Fibroblast of mammary gland (primary cell): ENCODE data around the gene PLEKHF1.
A peak's percentile ranks its signal among the peaks of the same experiment; 100 is the strongest.

Experiments used
- DNase-seq: peaks from one replicate; pipeline ENCODE4 v3.0.0-alpha.2; 2010; ENCODE audit warnings: low read depth
- H3K4me3 ChIP-seq: 2 replicates; pipeline ENCODE4 v1.5.1; 2011; ENCODE audit warnings: low read depth, mild to moderate bottlenecking, low read length, moderate library complexity; ENCODE audit not compliant: control insufficient read depth
- CTCF ChIP-seq: conservative IDR thresholded peaks from 2 replicates; pipeline ENCODE4 v1.5.1; 2011; ENCODE audit warnings: low read depth, low read length, inconsistent platforms; ENCODE audit not compliant: control insufficient read depth, insufficient read depth

PLEKHF1 gene

GRCh38 chr19:29695765-29696564, 30.7 kb downstream of the PLEKHF1 start:
- H3K4me3 ChIP-seq = no peak overlapping the region
- no peak for DNase-seq
- no peak for TF ChIP-seq CTCF

GRCh38 chr19:29696565-29696846, 31.2 kb downstream of the PLEKHF1 start:
- DNase-seq = no peak
- TF ChIP-seq CTCF = no peak
- no peak overlapping the region for H3K4me3 ChIP-seq

- no peak for DNase-seq
- H3K4me3 ChIP-seq = no peak overlapping the region
- TF ChIP-seq CTCF = no peak
Measured at GRCh38 chr19:29697523-29698261, 32.4 kb downstream of the PLEKHF1 start.

GRCh38 chr19:29699861-29700260, 34.6 kb downstream of the PLEKHF1 start:
- TF ChIP-seq CTCF = no peak
- no peak overlapping the region for H3K4me3 ChIP-seq
- no peak for DNase-seq

- H3K4me3 ChIP-seq = no peak overlapping the region
- no peak for TF ChIP-seq CTCF
Measured at GRCh38 chr19:29700498-29700897, 35.2 kb downstream of the PLEKHF1 start.

GRCh38 chr19:29702161-29702962, 37.1 kb downstream of the PLEKHF1 start:
- peak; percentile 40 for DNase-seq
- no peak overlapping the region for H3K4me3 ChIP-seq
- no peak for TF ChIP-seq CTCF

More at GRCh38 chr19:29700498-29700897, 35.2 kb downstream of the PLEKHF1 start:
- DNase-seq = no peak
